ENCODE results near the gene ARSK.

The ARSK gene

GRCh38 chr5:95554647-95555548, at the start of gene ARSK, which contains the start of gene SKIC3:
ARSK (plus strand) TSS chr5:95555101; CDS start chr5:95555279, 178 bp downstream.
SKIC3 (minus strand) TSS chr5:95554977; CDS start chr5:95547150, 7,827 bp downstream.
- peak; percentile 95 to 98 for DNase-seq

GRCh38 chr5:95508550-95508949, 46.4 kb upstream of the ARSK start:
- DNase-seq, result no peak

GRCh38 chr5:95511606-95512005, 43.3 kb upstream of the ARSK start:
- no peak for DNase-seq

GRCh38 chr5:95518417-95518816, 36.5 kb upstream of the ARSK start:
- DNase-seq, result no peak

GRCh38 chr5:95519151-95519550, 35.8 kb upstream of the ARSK start:
- DNase-seq, result no peak

GRCh38 chr5:95519681-95520080, 35.2 kb upstream of the ARSK start:
- no peak for DNase-seq

- DNase-seq, result no peak
Observed at GRCh38 chr5:95520206-95520605, 34.7 kb upstream of the ARSK start.

- no peak for DNase-seq
Observed at GRCh38 chr5:95524423-95524822, 30.5 kb upstream of the ARSK start.

GRCh38 chr5:95526871-95527270, 28.0 kb upstream of the ARSK start:
- DNase-seq, result no peak

GRCh38 chr5:95528565-95528964, 26.3 kb upstream of the ARSK start:
- no peak for DNase-seq

- DNase-seq, result no peak
Observed at GRCh38 chr5:95530416-95530815, 24.5 kb upstream of the ARSK start.

GRCh38 chr5:95531491-95531890, 23.4 kb upstream of the ARSK start:
- no peak for DNase-seq

GRCh38 chr5:95532415-95532814, 22.5 kb upstream of the ARSK start:
- no peak for DNase-seq

GRCh38 chr5:95533106-95533505, 21.8 kb upstream of the ARSK start:
- DNase-seq, result no peak

GRCh38 chr5:95533761-95534160, 21.1 kb upstream of the ARSK start:
- no peak for DNase-seq

GRCh38 chr5:95537501-95537900, 17.4 kb upstream of the ARSK start:
- DNase-seq, result no peak

GRCh38 chr5:95543017-95543705, 11.7 kb upstream of the ARSK start:
- no peak for DNase-seq

GRCh38 chr5:95549030-95549429, 5.9 kb upstream of the ARSK start:
- no peak for DNase-seq

- DNase-seq, result no peak
Observed at GRCh38 chr5:95554331-95554646, 612 bp upstream of the ARSK start.

- no peak for DNase-seq
Observed at GRCh38 chr5:95555553-95555952, 652 bp downstream of the ARSK start.

GRCh38 chr5:95557841-95558240, 2.9 kb downstream of the ARSK start:
- DNase-seq, result no peak

GRCh38 chr5:95562282-95562681, 7.4 kb downstream of the ARSK start:
- DNase-seq, result no peak

- DNase-seq, result no peak
Observed at GRCh38 chr5:95563367-95563766, 8.5 kb downstream of the ARSK start.

GRCh38 chr5:95564450-95564849, 9.5 kb downstream of the ARSK start:
- DNase-seq, result no peak
